T-helper 1 cell treated with Interleukin-12 subunit alpha and Interleukin-12 subunit beta and Interleukin-4 antibody, amounts not matched to agents 30 ng/mL and 1 ng/mL, for 36 hours (primary cell): ENCODE measurements around the gene KLC1. TPM values are rescaled to one million over a fixed set of nuclear protein-coding genes. Genes with fewer than 3 reads are reported as not detected.

Experiments
- intact Hi-C: fragments of 100-400 bp; cut with micrococcal nuclease; formaldehyde crosslinking; loops from one replicate; pipeline ENCODE4 v1.15.1; 2024
- total RNA-seq: library from RNA; stranded (reverse); gene quantifications from 2 replicates; pipeline ENCODE4 v1.2.3, GENCODE V29; 2022

The KLC1 gene
- total RNA-seq, 1 donor from 2014 or later: 155 TPM

GRCh38 chr14:103748534-103748857 lies 119.5 kb downstream of the KLC1 start:
- intact Hi-C loops: no loop called here

DNA sequence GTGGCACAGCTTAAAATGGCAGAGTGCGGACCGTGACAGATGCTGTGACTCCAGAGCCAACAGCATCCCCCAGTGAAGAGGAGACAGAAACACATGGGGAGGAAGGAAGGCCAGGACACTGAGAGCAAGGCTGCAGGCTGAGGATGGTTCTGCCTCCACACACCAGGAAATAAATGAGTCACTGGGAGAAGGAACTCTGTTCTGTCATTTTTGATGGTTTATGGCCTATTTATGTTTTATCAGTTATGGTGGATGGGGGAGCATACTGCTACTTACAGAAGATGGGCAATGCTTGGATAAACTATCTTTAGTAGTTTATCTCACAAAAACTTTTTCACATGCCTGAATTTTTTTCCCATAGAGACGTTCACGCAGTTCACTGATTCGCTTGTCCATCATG lies 120.4 kb downstream of the KLC1 start:
- intact Hi-C loops: no loop called here

- intact Hi-C loops: no loop called here
Observed at GRCh38 chr14:103749860-103750259, 120.8 kb downstream of the KLC1 start.

Other genes with a start within 250 kb of the KLC1 start
- gene MARK3, start 243.8 kb upstream of the KLC1 start, total RNA-seq: 89.6 and 91.6 TPM in 2 replicates
- gene CKB, start 106.4 kb upstream of the KLC1 start, total RNA-seq: 3.6 and 4.2 TPM in 2 replicates
- 11.0 and 11.9 TPM in 2 replicates for gene TRMT61A, start 100.0 kb upstream of the KLC1 start, total RNA-seq
- gene BAG5, start 66.6 kb upstream of the KLC1 start, total RNA-seq: 28.6 and 29.0 TPM in 2 replicates
- 25.0 and 26.3 TPM in 2 replicates for gene COA8, start 66.3 kb upstream of the KLC1 start, total RNA-seq
- gene XRCC3, start 86.2 kb downstream of the KLC1 start, total RNA-seq: 36.1 and 39.6 TPM in 2 replicates
- gene ZFYVE21, start 86.6 kb downstream of the KLC1 start, total RNA-seq: 17.2 and 17.4 TPM in 2 replicates
- 10.6 and 13.1 TPM in 2 replicates for gene PPP1R13B, start 218.4 kb downstream of the KLC1 start, total RNA-seq